ENCODE results near the gene BABAM1.

Gene BABAM1

DNA sequence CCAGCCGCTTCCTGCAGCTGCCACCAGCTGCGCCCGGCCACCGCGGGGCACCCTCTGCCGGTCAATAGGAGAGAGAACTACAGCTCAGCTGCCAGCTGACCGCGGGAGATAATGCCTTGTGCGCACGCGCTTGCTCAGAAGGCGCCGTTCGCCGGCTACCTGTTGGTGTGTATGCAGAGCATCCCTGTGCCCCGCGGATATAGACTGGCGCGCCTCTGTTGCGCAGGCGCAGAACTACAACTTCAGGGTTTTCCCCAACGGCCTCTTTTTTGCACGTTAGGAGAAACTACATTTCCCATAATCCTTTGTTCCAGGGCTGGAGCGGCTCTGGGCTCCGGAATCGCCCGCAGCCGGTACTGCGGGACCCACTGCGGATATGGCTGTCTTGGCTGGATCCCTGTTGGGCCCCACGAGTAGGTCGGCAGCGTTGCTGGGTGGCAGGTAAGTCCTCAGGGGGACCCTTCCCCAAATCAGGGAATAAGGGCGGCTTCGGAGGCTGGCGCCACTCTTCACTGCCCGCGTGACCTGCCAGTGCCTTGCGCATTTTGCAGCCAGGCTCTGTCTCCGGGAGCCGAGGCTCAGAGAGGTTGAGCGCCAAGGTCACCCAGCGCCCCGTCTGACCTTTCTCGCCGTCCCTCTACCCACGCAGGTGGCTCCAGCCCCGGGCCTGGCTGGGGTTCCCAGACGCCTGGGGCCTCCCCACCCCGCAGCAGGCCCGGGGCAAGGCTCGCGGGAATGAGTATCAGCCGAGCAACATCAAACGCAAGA is 38.5 kb downstream of the BABAM1 start, which contains the start of gene MRPL34:
Gene MRPL34, plus strand, starts transcription at position 356 of the 768 bp plus-strand sequence. Its CDS starts 21 bp downstream, at position 377.
- peak; percentile 90 for DNase-seq (ENCODE audit: low spot score)
- in situ Hi-C loops (cut with MboI; ENCODE audit: low sequenced_read_pairs, unreplicated experiment) = no loop called here

DNA sequence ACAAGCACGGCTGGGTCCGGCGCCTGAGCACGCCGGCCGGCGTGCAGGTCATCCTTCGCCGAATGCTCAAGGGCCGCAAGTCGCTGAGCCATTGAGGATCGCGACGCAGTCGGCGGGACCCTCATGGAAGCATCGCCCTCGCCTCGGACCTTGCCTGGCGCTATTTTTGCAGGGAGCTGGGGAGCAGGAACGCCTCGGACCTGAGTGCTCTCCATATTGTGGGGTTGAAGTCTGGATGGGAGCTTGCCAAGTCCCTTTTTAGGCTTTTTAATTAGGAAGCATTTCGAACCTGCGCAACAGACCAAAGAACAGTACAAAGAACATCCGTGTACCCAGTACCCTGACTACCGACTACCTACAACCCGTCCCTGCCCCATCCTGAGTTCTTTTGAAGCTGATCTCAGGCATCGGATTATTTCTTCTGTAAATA is 39.1 kb downstream of the BABAM1 start:
- in situ Hi-C loops (cut with MboI; ENCODE audit: low sequenced_read_pairs, unreplicated experiment) = no loop called here
- no peak for TF ChIP-seq CTCF (IDR thresholded peaks at IDR 0.05; ENCODE audit: borderline replicate concordance, control extremely low read depth, extremely low read depth, insufficient read depth, missing control alignments)
- no peak for DNase-seq (ENCODE audit: low spot score)

More for the DNA sequence above, 38.5 kb downstream of the BABAM1 start, which contains the start of gene MRPL34:
- TF ChIP-seq CTCF (IDR thresholded peaks at IDR 0.05; ENCODE audit: borderline replicate concordance, control extremely low read depth, extremely low read depth, insufficient read depth, missing control alignments) = peak; percentile 72

- in situ Hi-C loops (cut with MboI; ENCODE audit: low sequenced_read_pairs, unreplicated experiment) = no loop called here
- DNase-seq (ENCODE audit: low spot score) = no peak
Measured at GRCh38 chr19:17307876-17308377, 40.7 kb downstream of the BABAM1 start.

GRCh38 chr19:17309198-17309964 is 42.1 kb downstream of the BABAM1 start, which contains the start of gene DDA1:
TSS of gene DDA1 (plus strand) at chr19:17309563. CDS start at chr19:17309655, 92 bp downstream.
- no peak for TF ChIP-seq CTCF (IDR thresholded peaks at IDR 0.05; ENCODE audit: borderline replicate concordance, control extremely low read depth, extremely low read depth, insufficient read depth, missing control alignments)
- in situ Hi-C loops (cut with MboI; ENCODE audit: low sequenced_read_pairs, unreplicated experiment) = no loop called here
- DNase-seq (ENCODE audit: low spot score) = peak; percentile 99

More at GRCh38 chr19:17307876-17308377, 40.7 kb downstream of the BABAM1 start:
- TF ChIP-seq CTCF (IDR thresholded peaks at IDR 0.05; ENCODE audit: borderline replicate concordance, control extremely low read depth, extremely low read depth, insufficient read depth, missing control alignments) = no peak

DNA sequence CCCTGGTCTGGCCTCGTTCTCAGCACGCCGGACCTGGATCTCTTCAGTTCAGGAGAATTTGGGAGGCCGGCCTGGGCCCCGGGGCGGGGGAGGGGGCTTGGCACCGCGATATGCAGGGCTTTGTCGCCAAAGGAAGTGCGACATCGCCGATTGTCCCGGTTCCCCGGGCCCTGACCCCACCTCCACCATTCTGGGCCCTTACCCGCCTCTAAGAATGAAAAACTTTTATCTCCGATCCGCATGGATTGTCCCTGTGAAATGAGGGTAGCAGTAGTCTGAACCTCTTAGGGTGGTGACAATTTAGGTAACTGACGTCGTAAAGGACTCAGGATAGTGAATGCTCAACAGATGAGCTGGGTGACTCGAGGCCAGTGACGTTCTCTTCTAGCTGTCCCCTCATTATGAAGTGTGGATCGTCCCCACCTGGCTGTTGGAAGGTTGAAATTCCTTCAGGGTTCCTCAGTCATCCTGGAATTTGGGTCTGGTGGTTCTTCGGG is 42.8 kb downstream of the BABAM1 start:
- no peak for DNase-seq (ENCODE audit: low spot score)
- no peak for TF ChIP-seq CTCF (IDR thresholded peaks at IDR 0.05; ENCODE audit: borderline replicate concordance, control extremely low read depth, extremely low read depth, insufficient read depth, missing control alignments)
- in situ Hi-C loops (cut with MboI; ENCODE audit: low sequenced_read_pairs, unreplicated experiment) = no loop called here
